Osteocyte (in vitro differentiated cells): ENCODE data around the gene TAF5L. TPM values are rescaled to one million over a fixed set of nuclear protein-coding genes. Genes with fewer than 3 reads are reported as not detected.

Experiments
- DNase-seq: peaks from one replicate; pipeline ENCODE4 v3.0.0; 2021; ENCODE audit warnings: mixed read lengths; ENCODE audit not compliant: unreplicated experiment; ENCODE audit errors: extremely low spot score
- H3K27ac Mint-ChIP-seq: one replicate; pipeline ENCODE4 v1.8.0; 2021; ENCODE audit warnings: mild to moderate bottlenecking, mixed read lengths; ENCODE audit not compliant: unreplicated experiment
- H3K27me3 Mint-ChIP-seq: one replicate; pipeline ENCODE4 v1.8.0; 2021; ENCODE audit warnings: mixed read lengths; ENCODE audit not compliant: unreplicated experiment
- H3K36me3 Mint-ChIP-seq: one replicate; pipeline ENCODE4 v1.8.0; 2021; ENCODE audit warnings: mixed read lengths; ENCODE audit not compliant: unreplicated experiment
- H3K4me1 Mint-ChIP-seq: one replicate; pipeline ENCODE4 v1.8.0; 2021; ENCODE audit warnings: mixed read lengths; ENCODE audit not compliant: unreplicated experiment
- H3K4me3 Mint-ChIP-seq: one replicate; pipeline ENCODE4 v1.8.0; 2021; ENCODE audit warnings: mild to moderate bottlenecking, moderate library complexity, mixed read lengths; ENCODE audit not compliant: unreplicated experiment
- H3K9me3 Mint-ChIP-seq: one replicate; pipeline ENCODE4 v1.8.0; 2021; ENCODE audit warnings: mixed read lengths; ENCODE audit not compliant: unreplicated experiment
- CTCF ChIP-seq: fragments of 200-600 bp; sonication (generic); IDR thresholded peaks from 2 replicates; pipeline ENCODE4 v1.5.0; 2021; ENCODE audit warnings: antibody characterized with exemption, mild to moderate bottlenecking, moderate library complexity
- total RNA-seq: library from RNA; stranded (reverse); gene quantifications from 2 replicates; pipeline ENCODE4 v1.2.1, GENCODE V29; 2021

Gene TAF5L
- total RNA-seq, 1 donor from 2014 or later, result 18.3 TPM

- Mint-ChIP-seq H3K9me3 (no peaks in the 10 kb centered on the region), H3K36me3 (no peaks in the 10 kb centered on the region), H3K4me3 (no peak overlapping the region), H3K27ac (no peak overlapping the region), H3K27me3 (no peaks in the 10 kb centered on the region), H3K4me1 (peaks cover 34% of the 10 kb centered on the region)
- no peak for TF ChIP-seq CTCF
- DNase-seq, result no peak
Observed at GRCh38 chr1:229621663-229622062, 4.3 kb downstream of the TAF5L start.

GRCh38 chr1:229620876-229621275 lies 5.0 kb downstream of the TAF5L start:
- Mint-ChIP-seq H3K9me3 (no peaks in the 10 kb centered on the region), H3K4me1 (peaks cover 34% of the 10 kb centered on the region), H3K4me3 (no peak overlapping the region), H3K36me3 (no peaks in the 10 kb centered on the region), H3K27me3 (no peaks in the 10 kb centered on the region), H3K27ac (no peak overlapping the region)
- TF ChIP-seq CTCF, result no peak
- DNase-seq, result no peak

- no peaks in the 10 kb centered on the region for H3K27me3 Mint-ChIP-seq
- H3K4me1 Mint-ChIP-seq, result peaks cover 27% of the 10 kb centered on the region
- DNase-seq, result no peak
- H3K9me3 Mint-ChIP-seq, result no peaks in the 10 kb centered on the region
- no peak overlapping the region for H3K27ac Mint-ChIP-seq
- no peak overlapping the region for H3K4me3 Mint-ChIP-seq
- no peaks in the 10 kb centered on the region for H3K36me3 Mint-ChIP-seq
- no peak for TF ChIP-seq CTCF
Observed at GRCh38 chr1:229619614-229620013, 6.3 kb downstream of the TAF5L start.

- H3K9me3 Mint-ChIP-seq, result no peaks in the 10 kb centered on the region
- no peaks in the 10 kb centered on the region for H3K27me3 Mint-ChIP-seq
- TF ChIP-seq CTCF, result no peak
- no peak overlapping the region for H3K4me3 Mint-ChIP-seq
- no peaks in the 10 kb centered on the region for H3K36me3 Mint-ChIP-seq
- peaks cover 23% of the 10 kb centered on the region for H3K4me1 Mint-ChIP-seq
- DNase-seq, result no peak
- no peak overlapping the region for H3K27ac Mint-ChIP-seq
Observed at GRCh38 chr1:229619002-229619401, 6.9 kb downstream of the TAF5L start.

- no peak for DNase-seq
- H3K9me3 Mint-ChIP-seq, result no peaks in the 10 kb centered on the region
- H3K4me3 Mint-ChIP-seq, result no peak overlapping the region
- no peak overlapping the region for H3K27ac Mint-ChIP-seq
- H3K27me3 Mint-ChIP-seq, result no peaks in the 10 kb centered on the region
- TF ChIP-seq CTCF, result no peak
- H3K36me3 Mint-ChIP-seq, result peaks cover 8% of the 10 kb centered on the region
- peaks cover 14% of the 10 kb centered on the region for H3K4me1 Mint-ChIP-seq
Observed at GRCh38 chr1:229617351-229618100, 8.4 kb downstream of the TAF5L start.
